NOMO-1 treated with dmso at 0.1 percent for 144 hours (cell line): ENCODE data around the gene IFNG-AS1.

ENCODE experiments used
- DNase-seq: peaks from one replicate; lab custom pipeline; 2025; ENCODE audit not compliant: unreplicated experiment; lab: John Stamatoyannopoulos, UW

Gene IFNG-AS1

GRCh38 chr12:67993143-67993542, 3.9 kb downstream of the IFNG-AS1 start:
- DNase-seq: no peak

- DNase-seq: no peak
Observed at GRCh38 chr12:67994046-67994445, 4.8 kb downstream of the IFNG-AS1 start.

- DNase-seq: no peak
Observed at GRCh38 chr12:67996347-67996746, 7.1 kb downstream of the IFNG-AS1 start.

- no peak for DNase-seq
Observed at GRCh38 chr12:67998379-67998778, 9.1 kb downstream of the IFNG-AS1 start.

GRCh38 chr12:67999244-67999643, 10.0 kb downstream of the IFNG-AS1 start:
- no peak for DNase-seq

- no peak for DNase-seq
Observed at GRCh38 chr12:68001486-68002466, 12.5 kb downstream of the IFNG-AS1 start.

GRCh38 chr12:68003777-68004176, 14.5 kb downstream of the IFNG-AS1 start:
- DNase-seq: no peak

- DNase-seq: no peak
Observed at GRCh38 chr12:68007033-68007432, 17.8 kb downstream of the IFNG-AS1 start.

- no peak for DNase-seq
Observed at GRCh38 chr12:68007466-68007865, 18.2 kb downstream of the IFNG-AS1 start.

- DNase-seq: no peak
Observed at GRCh38 chr12:68011206-68011881, 22.1 kb downstream of the IFNG-AS1 start.

GRCh38 chr12:68011882-68012207, 22.6 kb downstream of the IFNG-AS1 start:
- no peak for DNase-seq

GRCh38 chr12:68012712-68013111, 23.5 kb downstream of the IFNG-AS1 start:
- DNase-seq: no peak

- no peak for DNase-seq
Observed at GRCh38 chr12:68013181-68013580, 23.9 kb downstream of the IFNG-AS1 start.

- DNase-seq: no peak
Observed at GRCh38 chr12:68016136-68016535, 26.9 kb downstream of the IFNG-AS1 start.

GRCh38 chr12:68018315-68018714, 29.1 kb downstream of the IFNG-AS1 start:
- DNase-seq: no peak

GRCh38 chr12:68020049-68020448, 30.8 kb downstream of the IFNG-AS1 start:
- DNase-seq: no peak

- no peak for DNase-seq
Observed at GRCh38 chr12:68020699-68021098, 31.5 kb downstream of the IFNG-AS1 start.

GRCh38 chr12:68028647-68029046, 39.4 kb downstream of the IFNG-AS1 start:
- no peak for DNase-seq

- DNase-seq: no peak
Observed at GRCh38 chr12:68030248-68030647, 41.0 kb downstream of the IFNG-AS1 start.

GRCh38 chr12:68031174-68031573, 41.9 kb downstream of the IFNG-AS1 start:
- no peak for DNase-seq

- no peak for DNase-seq
Observed at GRCh38 chr12:68031881-68032739, 42.9 kb downstream of the IFNG-AS1 start.
